DOHH2 (cell line): ENCODE results near the gene ACAD9.

Experiments
- CTCF ChIP-seq: fragments of 200-600 bp; sonication (generic); IDR thresholded peaks from one replicate; pipeline ENCODE4 v1.5.1; 2014; ENCODE audit warnings: antibody characterized with exemption, mild to moderate bottlenecking, low read depth, low read length; ENCODE audit not compliant: poor library complexity, severe bottlenecking
- EZH2phosphoT487 ChIP-seq: fragments of 200-600 bp; sonication (generic); IDR thresholded peaks from 2 replicates; pipeline ENCODE4 v1.6.1; 2017; ENCODE audit warnings: borderline replicate concordance, mild to moderate bottlenecking, antibody characterized with exemption, low read length, moderate library complexity, mixed read lengths

GRCh38 chr3:128875556-128876120 lies 3.8 kb upstream of the ACAD9 start:
- TF ChIP-seq EZH2phosphoT487 = no peak
- peak; percentile 58 for TF ChIP-seq CTCF
